Uterus (tissue), 2 donors: ENCODE data around the gene CATSPERE.

Source experiments
- POLR2A ChIP-seq, 2 donors: fragments of 450-650 bp; IDR thresholded peaks; one replicate each; pipeline ENCODE4 v1.6.1; 2016; ENCODE audit warnings: antibody characterized with exemption in 2 of 2, mild to moderate bottlenecking in 1 of 2, moderate library complexity in 1 of 2
- TF ChIP-seq, protein P1 (sequence below), 4 experiments: fragments of 200-600 bp in 2 of 4; fragments of 450-650 bp in 2 of 4; sonication (generic) in 2 of 4; IDR thresholded peaks; one replicate each; pipeline ENCODE4 v1.5.1; 2016 to 2019; ENCODE audit warnings: antibody characterized with exemption in 4 of 4, mild to moderate bottlenecking in 2 of 4, moderate library complexity in 1 of 4

DNA sequence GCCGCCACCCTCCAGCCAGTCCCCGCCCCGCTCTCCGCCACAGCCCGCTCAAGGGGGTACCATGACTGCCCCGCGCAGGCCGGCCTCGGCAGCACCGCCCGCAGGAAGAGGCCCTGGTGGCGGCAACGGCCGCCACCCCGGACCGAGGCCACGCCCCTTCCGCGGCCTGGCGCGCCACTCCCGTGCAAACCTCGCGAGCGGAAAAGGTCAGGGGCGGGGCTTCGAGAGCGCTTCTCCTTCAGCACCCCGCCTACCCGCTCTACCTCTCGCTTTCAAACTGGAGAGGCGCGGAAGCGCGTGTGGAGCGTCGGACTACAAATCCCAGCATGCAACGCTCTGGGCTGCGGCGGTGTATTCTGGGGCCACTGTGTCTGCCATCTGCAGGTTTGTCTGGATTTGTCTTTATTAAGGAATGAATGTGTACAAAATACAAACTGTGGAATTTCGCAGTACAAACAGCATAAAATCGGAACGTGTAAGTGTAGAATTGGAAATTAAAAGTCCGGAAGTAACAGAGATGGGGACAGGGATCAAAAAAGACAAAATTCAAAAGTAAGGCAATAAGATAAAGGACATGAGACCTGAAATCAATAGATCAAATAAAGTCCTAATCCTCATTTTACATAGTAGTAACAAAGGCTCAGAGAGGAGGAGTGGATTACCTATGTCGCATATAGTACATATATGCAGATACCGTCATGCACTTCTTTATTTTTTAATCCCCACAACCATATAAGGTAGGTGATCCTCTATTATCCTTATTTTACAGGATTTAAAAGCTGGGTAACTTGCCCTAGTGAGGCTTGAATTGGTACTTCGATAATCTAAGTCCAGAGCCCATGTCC, 8.9 kb upstream of the CATSPERE start:
- TF ChIP-seq POLR2A (IDR thresholded peaks at IDR 0.05), result no peak
- TF ChIP-seq, protein P1, sequence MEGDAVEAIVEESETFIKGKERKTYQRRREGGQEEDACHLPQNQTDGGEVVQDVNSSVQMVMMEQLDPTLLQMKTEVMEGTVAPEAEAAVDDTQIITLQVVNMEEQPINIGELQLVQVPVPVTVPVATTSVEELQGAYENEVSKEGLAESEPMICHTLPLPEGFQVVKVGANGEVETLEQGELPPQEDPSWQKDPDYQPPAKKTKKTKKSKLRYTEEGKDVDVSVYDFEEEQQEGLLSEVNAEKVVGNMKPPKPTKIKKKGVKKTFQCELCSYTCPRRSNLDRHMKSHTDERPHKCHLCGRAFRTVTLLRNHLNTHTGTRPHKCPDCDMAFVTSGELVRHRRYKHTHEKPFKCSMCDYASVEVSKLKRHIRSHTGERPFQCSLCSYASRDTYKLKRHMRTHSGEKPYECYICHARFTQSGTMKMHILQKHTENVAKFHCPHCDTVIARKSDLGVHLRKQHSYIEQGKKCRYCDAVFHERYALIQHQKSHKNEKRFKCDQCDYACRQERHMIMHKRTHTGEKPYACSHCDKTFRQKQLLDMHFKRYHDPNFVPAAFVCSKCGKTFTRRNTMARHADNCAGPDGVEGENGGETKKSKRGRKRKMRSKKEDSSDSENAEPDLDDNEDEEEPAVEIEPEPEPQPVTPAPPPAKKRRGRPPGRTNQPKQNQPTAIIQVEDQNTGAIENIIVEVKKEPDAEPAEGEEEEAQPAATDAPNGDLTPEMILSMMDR (IDR thresholded peaks at IDR 0.05), result peak; percentile 49 to 66 (median 58)
